HG03095 (cell line): ENCODE measurements around the gene DUXB.

ENCODE experiments used
- ATAC-seq: cut with Tn5 transposase; IDR thresholded peaks from one replicate; pipeline ENCODE4 v1.9.1; 2021; ENCODE audit warnings: moderate library complexity; ENCODE audit not compliant: unreplicated experiment

DUXB gene, protein sequence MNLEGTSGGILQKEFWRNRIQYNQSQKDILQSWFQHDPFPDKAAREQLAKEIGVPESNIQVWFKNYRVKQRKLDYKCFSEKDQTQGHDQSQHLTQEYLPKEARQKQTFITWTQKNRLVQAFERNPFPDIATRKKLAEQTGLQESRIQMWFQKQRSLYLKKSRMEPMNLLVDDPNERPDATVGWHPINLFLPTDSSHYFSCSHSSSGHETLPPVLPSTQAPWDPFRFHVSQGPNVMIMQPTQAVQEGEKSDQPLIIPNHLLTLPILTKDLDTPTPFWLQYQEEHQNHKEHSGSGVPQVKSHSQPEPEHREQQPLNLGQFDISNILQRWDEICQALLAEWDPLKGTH

DNA sequence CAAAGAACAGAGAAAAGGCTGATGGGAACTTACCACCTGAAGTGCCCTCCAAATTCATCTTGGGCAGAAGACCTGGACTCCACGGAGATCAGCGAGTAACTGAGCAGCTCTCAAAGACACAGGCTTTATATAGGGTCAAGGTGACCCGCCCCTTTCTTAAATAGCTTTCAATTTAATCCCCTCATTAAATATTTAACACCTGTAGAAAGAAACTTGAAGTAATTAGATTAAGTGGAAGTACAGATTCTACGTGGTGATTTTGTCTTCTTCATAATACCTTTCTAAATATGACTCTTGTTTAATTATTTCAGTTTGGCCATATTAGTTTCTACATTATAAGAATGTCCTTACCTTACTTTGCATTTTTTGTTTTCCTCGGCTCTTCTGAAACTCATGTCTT is at the start of gene DUXB:
Gene DUXB (minus strand): TSS at position 101 of the 400 bp plus-strand sequence. CDS start 43 bp downstream, at position 58.
- ATAC-seq = no peak

DNA sequence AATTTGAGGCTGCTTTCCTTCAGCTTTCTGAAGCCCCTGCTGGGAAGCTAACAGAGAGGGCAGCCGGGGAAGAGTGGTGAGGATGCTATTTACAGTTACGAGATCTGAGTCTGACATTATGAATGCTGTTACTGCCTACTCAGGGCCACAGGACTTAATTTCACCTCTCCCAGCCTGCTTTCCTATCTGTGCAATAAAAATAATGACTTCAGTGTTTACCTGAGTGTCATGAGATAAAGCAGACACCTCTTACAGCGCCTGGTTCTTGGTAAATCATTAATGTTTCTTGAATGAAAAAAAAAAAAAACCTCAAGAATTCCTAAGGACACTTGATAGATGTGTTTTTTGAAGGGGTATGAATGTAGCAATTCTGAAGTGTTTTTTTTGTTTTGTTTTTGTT is 49.3 kb upstream of the DUXB start:
- no peak for ATAC-seq

DNA sequence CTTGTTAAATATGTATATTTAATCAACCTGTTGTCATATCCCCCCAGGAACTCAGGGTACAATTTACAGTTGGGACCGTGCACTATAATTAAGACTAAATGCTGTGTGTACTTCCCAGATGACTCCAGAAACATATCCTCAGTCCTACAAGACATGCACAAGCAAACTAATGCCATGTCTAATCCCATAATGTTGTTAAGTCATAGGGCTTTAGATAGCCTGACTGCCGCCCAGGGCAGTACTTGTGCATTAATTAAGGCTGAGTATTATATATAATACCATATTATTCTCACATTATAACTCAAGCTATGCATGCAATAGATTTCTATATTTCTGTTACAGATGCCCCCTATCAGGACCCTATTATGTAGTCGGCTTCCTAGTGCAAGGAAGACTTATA is 45.1 kb upstream of the DUXB start:
- no peak for ATAC-seq

DNA sequence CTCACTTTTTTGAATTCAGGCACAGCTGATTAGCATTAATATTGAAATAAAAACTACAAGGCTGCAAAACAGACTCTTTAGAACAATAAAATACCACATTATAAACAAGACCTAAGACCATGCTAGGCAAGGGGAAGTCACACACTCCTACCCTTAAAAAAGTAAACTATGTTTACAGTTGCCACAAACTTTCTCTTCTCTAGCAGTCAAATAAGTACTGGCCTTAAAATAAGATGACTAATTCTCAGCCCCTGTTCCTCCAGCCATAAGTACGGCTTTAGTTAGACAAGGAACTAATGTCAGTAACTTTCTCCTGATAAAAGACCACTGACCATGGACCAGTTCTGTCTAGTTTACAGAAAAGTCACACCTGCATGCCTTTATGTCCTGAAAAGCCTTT is 44.6 kb upstream of the DUXB start:
- no peak for ATAC-seq

DNA sequence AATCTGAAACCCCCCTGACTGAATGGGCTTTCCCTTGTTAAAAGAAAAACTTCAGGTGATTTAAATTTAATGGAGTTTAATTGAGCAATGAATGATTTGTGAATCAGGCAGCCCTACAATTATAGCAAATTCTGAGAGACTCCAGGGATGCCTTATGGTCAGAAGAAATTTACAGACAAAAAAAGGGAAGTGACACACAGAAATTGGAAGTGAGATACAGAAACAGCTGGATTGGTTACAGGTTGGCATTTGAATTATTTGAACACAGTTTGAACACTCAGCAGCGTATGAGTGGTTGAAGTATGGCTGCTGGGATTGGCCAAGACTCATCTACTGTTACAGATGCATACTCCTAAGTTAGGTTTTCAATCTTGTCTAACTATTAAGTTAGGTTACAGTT is 44.0 kb upstream of the DUXB start:
- no peak for ATAC-seq

DNA sequence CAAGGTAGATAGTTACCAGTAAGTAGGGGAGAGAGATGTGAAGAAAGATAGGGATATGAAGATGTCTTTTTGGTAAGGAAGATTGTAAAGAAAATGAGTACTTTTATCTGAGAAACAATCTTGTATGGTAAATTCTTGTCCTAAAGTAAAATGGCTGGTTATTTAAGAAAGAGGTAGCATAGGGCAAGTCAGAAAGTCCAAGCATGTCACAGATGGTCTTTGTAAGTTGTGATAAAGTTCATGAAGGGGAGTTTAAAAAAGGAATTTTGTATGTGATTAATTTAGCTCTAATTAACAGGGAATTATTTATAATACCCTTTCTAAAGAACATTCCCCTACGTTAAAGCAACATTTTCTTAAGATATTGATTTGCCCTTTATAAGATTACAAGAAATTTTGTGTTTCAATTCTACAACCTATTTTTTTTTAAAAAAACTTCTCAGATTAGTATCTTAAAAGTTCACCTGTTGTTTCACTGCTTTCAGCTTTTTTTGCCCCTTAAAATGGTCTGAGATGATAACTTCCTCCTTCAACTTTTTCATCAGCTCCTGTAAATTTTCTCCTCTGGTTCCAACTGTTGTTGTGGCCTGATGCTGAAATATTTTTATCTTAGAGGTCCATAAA is 41.3 kb upstream of the DUXB start:
- no peak for ATAC-seq

DNA sequence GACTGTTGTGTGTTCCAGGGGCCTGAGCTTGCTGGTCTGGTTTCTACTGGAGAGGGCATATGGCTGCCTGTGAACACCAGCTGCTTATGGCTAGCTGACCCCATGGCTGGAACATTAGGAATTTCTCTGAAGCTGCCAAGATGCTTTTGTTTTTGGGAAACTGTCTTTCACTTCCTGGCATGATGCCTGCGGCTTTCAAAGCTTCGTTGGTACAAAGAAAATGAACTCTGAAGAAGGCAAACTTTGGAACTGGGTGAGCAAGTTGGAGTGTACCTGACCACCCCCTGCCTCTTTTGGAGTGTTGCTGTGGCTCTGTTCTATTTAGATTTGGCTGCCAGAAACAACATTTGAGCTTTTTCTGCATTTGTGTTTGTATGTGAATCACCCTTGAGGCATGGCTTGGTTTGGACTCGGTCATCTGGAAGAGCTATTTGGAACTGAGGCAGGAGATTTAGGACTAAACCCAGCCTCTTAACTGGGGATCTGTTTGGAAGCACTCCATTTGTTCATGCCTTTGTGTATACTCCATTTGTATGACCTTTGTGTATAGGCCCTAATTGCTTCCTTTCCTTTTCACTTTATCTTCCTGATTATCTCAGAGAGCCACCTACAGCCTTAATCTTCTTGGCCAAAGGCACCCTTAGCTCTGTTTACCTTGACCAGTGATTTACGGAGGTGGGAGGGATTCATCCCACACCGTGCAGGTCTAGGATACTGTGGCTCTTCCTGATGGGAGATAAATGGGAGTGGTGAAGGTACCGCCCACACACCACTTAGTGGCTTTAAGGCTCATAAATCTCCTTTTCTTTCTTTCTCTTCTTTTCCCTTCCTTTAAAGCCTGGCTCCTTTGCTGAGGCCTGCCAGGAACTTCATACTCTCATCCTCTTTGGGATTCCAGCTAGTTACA is 32.3 kb upstream of the DUXB start:
- no peak for ATAC-seq

DNA sequence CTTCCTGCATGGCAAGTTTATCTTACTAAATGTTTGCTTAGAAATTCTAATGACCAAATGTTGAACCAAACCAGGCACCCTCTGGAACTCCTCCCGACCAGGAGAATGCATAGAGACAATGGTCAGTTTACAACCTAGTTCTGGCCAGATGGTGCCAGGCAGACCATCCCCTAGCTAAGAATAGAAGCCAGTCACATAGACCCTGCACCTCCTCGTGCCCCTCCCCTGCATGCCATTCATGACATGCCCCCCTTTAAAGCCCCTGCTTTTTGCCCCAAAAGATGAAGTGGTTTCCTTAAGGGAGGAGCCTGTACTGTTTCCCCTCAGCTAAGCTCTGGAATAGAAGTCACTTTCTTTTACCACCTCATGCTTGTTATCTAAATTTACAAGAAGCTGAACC is 31.6 kb upstream of the DUXB start:
- ATAC-seq = no peak

DNA sequence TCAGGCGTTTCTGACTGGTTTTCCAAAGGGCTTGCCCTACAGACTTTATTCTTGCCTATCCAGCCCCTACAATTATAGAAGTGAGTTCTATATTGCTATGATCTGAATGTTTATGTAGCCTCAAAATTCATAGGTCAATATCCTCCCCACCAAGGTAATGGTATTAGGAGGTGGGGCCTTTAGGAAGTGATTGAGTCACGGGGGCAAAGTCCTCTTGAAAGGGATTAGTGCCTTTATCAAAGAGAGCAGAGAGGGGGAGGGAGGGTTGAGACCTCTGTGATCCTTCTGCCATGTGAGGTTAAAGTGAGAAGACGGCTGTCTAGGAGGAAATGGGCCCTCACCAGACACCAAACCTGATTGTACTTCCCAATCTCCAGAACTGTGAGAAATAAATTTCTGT is 26.0 kb upstream of the DUXB start:
- no peak for ATAC-seq

DNA sequence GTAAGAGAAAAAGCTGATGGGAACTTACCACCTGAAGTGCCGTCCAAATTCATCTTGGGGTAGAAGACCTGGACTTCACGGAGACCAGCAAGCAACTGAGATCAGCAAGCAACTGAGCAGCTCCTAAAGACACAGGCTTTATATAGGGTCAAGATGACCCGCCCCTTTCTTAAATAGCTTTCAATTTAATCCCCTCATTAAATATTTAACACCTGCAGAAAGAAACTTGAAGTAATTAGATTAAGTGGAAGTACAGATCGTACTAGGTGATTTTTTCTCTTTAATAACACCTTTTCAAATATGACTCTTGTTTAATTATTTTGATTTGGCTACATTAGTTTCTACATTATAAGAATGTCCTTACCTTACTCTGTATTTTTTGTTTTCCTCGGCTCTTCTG is 25.1 kb upstream of the DUXB start, which contains the start of gene CPHXL:
Gene CPHXL (minus strand): TSS at position 101 of the 400 bp plus-strand sequence. CDS start 48 bp downstream, at position 53.
- ATAC-seq = no peak

DNA sequence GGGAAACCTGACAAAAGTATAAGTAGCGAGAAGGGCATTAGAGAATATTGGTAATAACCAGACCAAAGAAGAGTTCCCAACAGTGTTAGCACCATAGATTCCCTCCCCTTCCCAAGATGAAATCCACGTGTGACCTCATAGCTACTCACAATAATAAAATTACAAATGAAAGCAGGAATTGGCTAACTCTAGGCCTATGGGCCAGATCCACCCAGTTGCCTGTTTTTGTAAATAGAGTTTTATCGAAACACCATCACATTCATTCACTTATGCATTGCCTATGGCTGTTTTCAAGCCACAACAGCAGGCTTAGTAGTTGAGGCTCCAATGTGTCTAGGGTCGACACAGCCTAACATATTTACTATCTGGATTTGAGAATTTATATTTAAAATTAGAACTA is 17.2 kb upstream of the DUXB start:
- ATAC-seq = no peak

DNA sequence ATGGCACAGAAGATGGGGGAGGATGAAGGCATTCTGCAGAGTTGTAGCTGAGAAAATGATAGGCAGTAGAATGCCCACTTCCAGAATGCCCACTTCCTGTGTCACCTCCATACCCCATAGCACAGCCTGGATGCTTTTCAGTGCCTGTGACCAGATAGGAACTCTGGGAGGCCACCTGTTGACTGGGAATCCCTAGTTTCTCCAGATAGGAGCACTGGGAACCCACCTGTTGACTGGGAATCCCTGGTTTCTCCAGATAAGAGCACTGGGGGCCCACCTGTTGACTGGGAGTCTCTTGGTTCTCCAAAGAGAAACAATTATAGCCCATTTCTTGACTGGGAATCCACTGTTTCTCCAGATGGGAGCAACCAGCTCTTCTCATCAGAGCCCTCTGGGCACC is 13.4 kb upstream of the DUXB start:
- ATAC-seq = no peak

DNA sequence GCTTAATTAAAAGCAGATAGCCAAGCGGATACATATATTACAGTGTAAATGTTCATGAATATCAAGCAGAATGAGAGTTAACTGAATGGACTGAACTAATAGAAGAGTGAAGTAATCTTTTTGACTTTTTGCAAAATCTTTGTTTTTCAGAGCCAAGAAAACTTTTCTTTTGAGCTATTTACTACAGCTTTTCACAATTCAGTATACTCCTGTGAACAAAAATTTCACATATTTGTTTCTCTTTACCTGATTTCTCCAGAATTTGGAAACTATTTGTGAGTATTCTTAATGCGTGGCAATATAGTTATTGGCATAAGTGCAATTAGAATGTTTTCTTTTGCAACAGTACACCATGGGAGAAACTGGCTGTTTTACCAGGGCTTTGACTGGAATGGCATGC is 9.1 kb upstream of the DUXB start:
- ATAC-seq = no peak

DNA sequence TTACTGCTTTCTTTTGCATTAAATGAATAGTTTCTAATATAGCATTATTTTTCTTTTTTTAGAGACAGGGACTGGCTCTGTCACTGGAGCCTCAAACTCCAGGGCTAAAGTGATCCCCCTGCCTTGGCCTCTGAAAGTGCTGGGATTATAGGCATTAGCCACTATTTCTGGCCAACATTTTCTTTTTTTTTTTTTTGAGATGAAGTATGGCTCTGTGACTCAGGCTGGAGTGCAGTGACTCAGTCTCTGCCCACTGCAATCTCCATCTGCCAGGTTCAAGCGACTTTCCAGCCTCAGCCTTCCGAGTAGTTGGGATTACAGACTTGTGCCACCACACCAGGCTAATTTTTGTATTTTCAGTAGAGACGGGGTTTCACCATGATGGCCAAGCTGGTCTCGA is 2.0 kb upstream of the DUXB start:
- ATAC-seq = no peak

DNA sequence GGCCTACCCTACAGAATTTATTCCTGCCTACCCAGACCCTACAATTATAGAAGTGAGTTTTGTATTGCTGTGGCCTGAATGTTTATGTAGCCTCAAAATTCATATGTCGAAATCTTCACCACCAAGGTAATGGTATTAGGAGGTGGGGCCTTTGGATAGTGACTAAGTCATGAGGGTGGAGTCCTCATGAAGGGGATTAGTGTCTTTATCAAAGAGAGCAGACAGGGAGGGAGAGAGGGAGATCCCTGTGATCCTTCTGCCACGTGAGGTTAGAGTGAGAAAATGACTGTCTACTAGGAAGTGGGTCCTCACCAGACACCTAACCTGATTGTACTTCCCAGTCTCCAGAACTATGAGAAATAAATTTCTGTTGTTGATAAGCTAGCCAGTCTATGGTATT is 981 bp upstream of the DUXB start:
- no peak for ATAC-seq

DNA sequence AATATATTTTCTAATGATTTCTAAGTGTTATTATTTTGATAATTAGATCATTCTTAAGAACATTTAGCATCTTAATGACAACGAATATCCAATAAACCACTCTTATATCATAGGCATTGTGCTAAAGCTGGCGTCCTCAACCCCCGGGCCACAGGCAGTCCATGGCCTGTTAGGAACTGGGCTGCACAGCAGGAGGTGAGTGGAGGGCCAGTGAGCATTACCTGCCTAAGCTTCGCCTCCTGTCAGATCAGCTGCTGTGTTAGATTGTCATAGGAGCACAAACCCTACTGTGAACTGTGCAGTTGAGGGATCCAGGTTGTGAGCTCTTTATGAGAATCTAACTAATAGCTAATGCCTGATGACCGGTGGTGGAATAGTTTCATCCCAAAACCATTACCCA is 3.7 kb downstream of the DUXB start:
- no peak for ATAC-seq

DNA sequence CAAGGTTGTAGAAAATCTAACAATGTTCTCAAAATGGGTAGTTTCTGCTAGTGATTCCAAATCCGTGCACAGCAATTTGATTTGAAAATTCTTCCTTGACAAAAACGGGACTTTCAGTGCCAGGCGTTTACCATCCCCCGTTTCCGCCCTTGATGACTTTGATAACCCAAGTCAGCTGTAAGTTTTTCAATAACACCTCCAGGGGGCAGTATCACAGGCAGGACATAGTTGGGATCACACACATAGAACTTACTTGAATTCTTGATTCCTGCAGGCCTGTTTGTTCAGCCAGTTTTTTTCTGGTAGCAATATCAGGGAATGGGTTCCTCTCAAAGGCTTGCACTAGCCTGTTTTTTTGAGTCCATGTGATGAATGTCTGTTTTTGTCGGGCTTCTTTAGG is 5.6 kb downstream of the DUXB start:
- no peak for ATAC-seq

DNA sequence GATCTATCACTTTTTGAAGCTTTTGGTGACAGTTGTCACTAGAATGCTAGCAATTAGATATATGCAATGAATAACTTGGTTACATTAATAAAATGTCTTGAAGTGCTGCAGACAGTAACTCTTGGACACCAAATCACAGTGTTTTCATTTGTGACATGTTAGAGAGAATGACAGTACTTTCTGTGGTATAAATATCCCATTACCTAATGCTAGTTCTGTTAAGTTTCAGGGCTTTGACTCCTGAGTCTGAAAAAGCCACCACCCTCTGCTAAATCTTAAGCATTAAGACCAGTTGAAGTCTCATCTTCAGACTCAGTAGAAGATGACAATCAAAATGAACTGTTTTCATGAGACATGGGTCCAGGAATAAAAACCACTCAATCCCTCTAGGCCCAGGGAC is 13.9 kb downstream of the DUXB start:
- ATAC-seq = no peak

DNA sequence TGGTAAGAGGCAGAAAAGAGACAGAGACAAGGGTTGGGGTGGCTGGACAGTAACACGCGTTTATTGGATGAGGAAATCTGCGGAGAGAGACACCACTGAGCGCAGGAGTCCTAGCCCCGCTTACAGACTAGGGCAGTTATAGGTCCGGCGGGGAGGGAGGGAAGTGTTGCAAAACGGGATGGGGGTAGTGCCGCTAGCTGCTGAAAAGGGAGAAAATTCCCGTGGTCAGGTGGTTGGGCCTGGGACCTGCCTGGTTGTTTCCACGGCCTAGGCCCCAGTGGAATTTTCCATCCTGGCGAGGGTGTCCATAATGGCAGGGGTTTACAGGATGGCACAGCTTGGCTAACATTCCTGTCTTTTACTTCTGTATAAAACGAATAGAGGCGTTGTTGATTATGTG is 19.0 kb downstream of the DUXB start:
- ATAC-seq = no peak

DNA sequence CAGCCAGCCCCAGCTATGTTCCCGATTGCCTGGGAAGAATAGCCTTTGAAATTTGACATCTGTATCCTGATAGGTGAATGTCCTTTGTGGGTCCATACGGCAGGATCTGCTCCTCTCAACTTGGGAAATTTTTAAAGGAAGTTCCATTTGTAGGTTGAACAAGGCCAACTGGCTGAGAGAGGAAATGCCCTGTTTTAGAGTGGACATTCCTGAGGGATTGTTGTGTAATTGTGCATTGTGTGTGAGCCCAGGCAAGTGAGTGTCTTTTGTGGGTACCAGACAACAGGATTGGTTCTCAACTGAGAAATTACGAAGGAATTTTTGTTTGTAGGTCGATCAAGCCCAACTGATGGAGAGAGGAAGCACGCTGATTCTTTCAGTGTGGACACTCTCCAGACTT is 21.9 kb downstream of the DUXB start:
- no peak for ATAC-seq

DNA sequence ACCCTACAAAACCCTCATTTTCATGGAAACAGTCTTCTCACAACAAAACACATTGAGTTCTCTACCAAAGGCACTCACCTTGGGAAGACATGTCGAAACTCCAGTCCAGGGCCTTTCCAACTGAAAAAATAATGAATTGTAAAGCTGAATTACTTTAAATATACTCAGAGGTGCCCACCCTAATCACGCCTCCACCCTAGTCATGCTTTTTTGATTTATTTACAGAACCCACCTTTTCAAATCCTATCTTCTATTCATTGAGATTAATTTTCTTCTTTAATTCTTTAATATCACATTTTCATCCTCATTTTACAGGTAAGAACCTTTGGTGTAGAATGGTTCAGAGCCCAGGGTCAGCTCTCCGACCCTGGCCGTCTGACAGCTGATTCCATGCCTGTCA is 24.4 kb downstream of the DUXB start, which contains the start of gene CPHXL2:
Gene CPHXL2 (minus strand): TSS at position 101 of the 400 bp plus-strand sequence. CDS start 10 bp downstream, at position 91.
- ATAC-seq = no peak

DNA sequence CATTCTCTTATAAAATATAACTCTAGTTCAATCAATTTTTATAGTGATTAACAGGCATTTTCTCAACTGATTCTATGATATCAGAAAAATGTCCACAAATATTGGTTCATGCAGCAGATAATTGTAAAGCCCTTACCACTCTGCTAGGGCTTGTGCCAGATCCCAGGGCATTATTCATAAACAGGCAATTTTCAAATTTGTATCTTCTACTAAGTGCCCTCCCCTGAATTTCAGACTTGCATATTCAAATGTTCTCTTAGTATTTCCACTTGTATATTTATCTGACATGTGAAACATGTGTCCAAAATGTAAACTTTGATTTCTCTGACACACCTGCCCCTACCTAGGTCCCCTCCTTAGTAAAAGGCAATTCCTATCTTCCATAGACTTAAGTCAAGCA is 33.8 kb downstream of the DUXB start:
- no peak for ATAC-seq
